Activated T-helper 17 cell treated with anti-CD3 and anti-CD28 coated beads, Interleukin-2, amount 50 U/mL, for 72 hours (primary cell): ENCODE results near the gene SPP2. TPM values are rescaled to one million over a fixed set of nuclear protein-coding genes. Genes with fewer than 3 reads are reported as not detected.

Experiments
- ATAC-seq: fragments of 150-1000 bp; cut with Tn5 transposase; replicated peaks from 2 replicates; pipeline ENCODE4 v1.10.0; 2021; ENCODE audit warnings: mild to moderate bottlenecking, moderate library complexity
- H3K27ac Mint-ChIP-seq: one replicate; pipeline ENCODE4 v1.8.0; 2022; ENCODE audit warnings: mixed read lengths
- H3K27me3 Mint-ChIP-seq: one replicate; pipeline ENCODE4 v1.8.0; 2022; ENCODE audit warnings: mixed read lengths
- H3K36me3 Mint-ChIP-seq: one replicate; pipeline ENCODE4 v1.8.0; 2022; ENCODE audit warnings: low read depth, mild to moderate bottlenecking, mixed read lengths
- H3K4me1 Mint-ChIP-seq: one replicate; pipeline ENCODE4 v1.8.0; 2022; ENCODE audit warnings: mixed read lengths
- H3K4me3 Mint-ChIP-seq: one replicate; pipeline ENCODE4 v1.8.0; 2022; ENCODE audit warnings: mild to moderate bottlenecking, mixed read lengths
- H3K9me3 Mint-ChIP-seq: one replicate; pipeline ENCODE4 v1.8.0; 2022; ENCODE audit warnings: mixed read lengths
- total RNA-seq, 2 donors: library from RNA; stranded (reverse); gene quantifications; one replicate each; pipeline ENCODE4 v1.2.3, GENCODE V29; 2022

SPP2 gene
- total RNA-seq, 2 donors from 2014 or later = not detected

DNA sequence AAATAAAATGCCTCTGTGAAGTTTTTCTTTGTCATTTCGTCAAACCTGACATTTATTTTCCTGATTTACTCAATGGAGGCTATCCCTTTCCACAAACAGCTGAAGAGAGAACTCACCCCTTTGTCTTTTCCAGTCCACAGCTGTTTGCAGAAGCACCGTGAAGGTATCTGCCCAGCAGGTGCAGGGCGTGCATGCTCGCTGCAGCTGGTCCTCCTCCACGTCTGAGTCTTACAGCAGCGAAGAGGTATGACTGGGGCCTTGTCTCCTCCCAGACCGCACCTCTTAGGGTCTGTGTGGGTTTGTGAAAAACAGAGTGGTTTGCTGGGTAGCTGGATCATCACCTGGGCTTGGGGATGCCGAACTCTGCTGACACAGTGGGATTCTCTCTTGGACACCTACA lies 9.7 kb downstream of the SPP2 start:
- H3K27ac Mint-ChIP-seq = no peak overlapping the region
- ATAC-seq = no peak
- H3K4me3 Mint-ChIP-seq = no peak overlapping the region
- no peaks in the 10 kb centered on the region for H3K9me3 Mint-ChIP-seq
- H3K4me1 Mint-ChIP-seq = no peaks in the 10 kb centered on the region
- H3K27me3 Mint-ChIP-seq = no peaks in the 10 kb centered on the region
- H3K36me3 Mint-ChIP-seq = no peaks in the 10 kb centered on the region

DNA sequence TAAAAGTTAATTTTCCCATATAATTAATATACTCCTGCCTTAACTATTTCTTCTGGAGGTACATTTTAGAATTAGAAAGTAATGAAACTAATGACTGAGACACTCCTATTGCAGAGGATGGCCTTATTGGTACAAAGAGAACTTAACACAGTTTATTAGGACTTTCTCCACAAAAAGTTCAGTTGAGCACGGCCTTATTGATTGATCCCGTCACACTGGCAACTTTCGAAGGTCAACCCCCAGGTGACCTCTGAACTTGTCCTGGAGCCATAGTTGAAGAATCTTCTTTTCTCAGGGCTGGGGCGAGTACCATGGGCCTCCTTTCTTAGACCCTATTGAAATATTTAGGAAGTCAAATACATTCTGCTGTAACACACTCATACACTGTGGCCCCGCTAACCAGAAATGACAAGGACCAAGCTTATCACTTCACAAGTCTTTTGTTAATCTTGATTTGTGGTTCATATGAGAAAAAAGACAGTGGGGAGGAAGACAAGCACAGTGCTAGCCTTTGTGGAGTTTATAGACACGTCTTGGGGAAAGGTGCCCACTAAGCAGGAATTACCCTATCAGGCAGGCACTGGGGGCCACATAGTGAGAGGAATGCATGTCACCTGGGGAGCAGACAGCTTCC lies 11.2 kb downstream of the SPP2 start:
- Mint-ChIP-seq H3K27ac (no peak overlapping the region), H3K9me3 (no peaks in the 10 kb centered on the region), H3K36me3 (no peaks in the 10 kb centered on the region), H3K27me3 (no peaks in the 10 kb centered on the region), H3K4me1 (no peaks in the 10 kb centered on the region), H3K4me3 (no peak overlapping the region)
- no peak for ATAC-seq

DNA sequence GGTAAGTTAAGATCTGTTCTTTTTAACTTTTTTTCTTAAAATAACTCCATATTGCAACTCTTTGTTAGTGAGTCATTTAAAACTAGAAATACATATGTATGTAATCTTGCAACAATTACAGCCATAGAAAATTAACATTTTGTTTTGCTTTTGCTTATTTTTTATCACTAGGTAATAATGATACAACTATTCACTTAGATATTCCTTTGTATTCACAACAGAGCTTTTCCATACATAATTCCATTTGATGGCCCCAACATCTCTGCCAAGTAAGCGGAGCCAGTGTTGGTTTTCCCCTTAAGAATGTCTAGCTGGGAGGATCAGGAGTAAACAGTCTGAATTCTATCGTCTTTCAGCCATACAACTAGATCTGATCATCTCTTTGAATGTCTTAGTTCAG lies 16.1 kb downstream of the SPP2 start:
- H3K27me3 Mint-ChIP-seq = no peaks in the 10 kb centered on the region
- peaks cover 9% of the 10 kb centered on the region for H3K9me3 Mint-ChIP-seq
- no peaks in the 10 kb centered on the region for H3K36me3 Mint-ChIP-seq
- H3K4me1 Mint-ChIP-seq = peaks cover under 1% of the 10 kb centered on the region
- H3K4me3 Mint-ChIP-seq = no peak overlapping the region
- no peak overlapping the region for H3K27ac Mint-ChIP-seq
- ATAC-seq = no peak

DNA sequence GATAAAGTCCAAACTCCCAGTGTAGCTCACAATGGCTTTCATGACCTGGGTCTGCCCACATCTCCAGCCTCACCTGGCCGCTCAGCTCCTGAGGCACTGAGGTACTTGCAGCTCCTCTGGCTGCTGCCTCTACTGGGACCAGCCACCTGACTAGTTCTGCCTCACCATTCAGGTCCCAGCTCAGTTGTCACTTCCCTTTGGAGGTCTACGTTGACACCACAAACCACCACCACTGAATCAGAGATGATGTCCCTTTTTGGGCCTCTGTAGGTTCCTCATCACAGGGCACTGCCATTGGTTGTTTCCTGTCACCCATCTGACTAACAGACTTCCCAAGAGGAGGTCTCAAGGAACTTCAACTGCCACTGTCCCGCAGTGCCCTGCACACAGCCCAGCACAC lies 21.2 kb downstream of the SPP2 start:
- Mint-ChIP-seq H3K36me3 (no peaks in the 10 kb centered on the region), H3K27me3 (no peaks in the 10 kb centered on the region), H3K4me3 (no peak overlapping the region), H3K9me3 (peaks cover 9% of the 10 kb centered on the region), H3K4me1 (peaks cover 8% of the 10 kb centered on the region), H3K27ac (no peak overlapping the region)
- peak; percentile 83 for ATAC-seq

DNA sequence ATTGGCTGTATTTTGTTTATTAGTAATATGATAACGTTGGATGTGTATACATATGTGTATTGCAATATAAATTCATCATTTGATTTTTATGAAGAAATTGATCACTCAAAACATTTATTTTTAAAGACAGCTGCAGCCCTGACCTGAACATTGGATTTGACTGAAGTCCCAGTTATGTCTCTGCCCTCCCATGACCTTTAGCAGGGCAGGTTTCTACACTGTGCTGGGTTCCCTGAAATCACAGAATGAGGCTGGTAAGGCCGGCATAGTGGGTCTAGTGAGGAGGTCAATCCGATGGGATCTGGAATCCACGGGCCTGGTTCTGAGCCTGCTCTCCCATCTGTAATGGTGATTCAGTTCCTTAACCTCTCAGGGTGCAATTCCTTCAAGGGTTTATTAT lies 22.0 kb downstream of the SPP2 start:
- Mint-ChIP-seq H3K4me3 (no peak overlapping the region), H3K9me3 (peaks cover 9% of the 10 kb centered on the region), H3K36me3 (no peaks in the 10 kb centered on the region), H3K4me1 (peaks cover 12% of the 10 kb centered on the region), H3K27me3 (no peaks in the 10 kb centered on the region), H3K27ac (no peak overlapping the region)
- ATAC-seq = no peak

DNA sequence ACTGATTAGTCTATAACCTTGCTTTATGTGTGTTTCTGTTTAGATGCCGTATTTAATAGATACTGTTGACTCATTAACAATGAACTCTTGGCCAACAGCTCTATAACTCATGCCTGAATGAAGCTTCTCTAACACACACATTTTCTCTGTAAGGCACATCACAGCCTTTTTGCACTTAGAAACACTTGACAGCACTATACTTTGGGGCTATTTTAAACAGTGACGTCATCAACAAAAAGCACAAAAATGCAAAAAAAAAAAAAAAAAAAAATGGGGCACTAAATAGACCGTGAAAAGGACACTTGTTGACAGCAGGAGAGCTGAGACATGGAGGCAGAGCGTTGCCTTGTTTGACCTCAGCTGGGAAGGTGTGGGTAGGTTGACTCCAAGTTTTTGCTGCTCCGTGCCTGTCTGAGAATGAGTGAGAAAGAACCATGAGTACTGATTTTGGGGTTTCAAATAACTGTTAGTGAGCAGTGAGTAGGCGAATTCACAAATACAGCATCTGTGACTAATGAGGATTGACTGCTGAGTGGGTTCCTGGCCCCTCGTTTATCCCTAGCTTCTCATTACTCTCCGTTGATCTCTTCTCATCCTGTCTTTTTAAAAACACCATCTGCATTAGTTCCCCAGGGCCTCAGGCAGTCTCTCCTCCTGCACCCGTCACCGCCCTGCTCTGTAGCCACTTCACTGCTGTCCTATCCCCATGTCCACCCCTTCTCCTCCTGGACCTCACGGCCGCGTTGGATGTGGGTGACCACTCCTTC lies 24.4 kb downstream of the SPP2 start:
- H3K27ac Mint-ChIP-seq = no peak overlapping the region
- H3K27me3 Mint-ChIP-seq = no peaks in the 10 kb centered on the region
- no peaks in the 10 kb centered on the region for H3K9me3 Mint-ChIP-seq
- no peaks in the 10 kb centered on the region for H3K36me3 Mint-ChIP-seq
- no peak overlapping the region for H3K4me3 Mint-ChIP-seq
- H3K4me1 Mint-ChIP-seq = peaks cover 12% of the 10 kb centered on the region
- ATAC-seq = no peak

DNA sequence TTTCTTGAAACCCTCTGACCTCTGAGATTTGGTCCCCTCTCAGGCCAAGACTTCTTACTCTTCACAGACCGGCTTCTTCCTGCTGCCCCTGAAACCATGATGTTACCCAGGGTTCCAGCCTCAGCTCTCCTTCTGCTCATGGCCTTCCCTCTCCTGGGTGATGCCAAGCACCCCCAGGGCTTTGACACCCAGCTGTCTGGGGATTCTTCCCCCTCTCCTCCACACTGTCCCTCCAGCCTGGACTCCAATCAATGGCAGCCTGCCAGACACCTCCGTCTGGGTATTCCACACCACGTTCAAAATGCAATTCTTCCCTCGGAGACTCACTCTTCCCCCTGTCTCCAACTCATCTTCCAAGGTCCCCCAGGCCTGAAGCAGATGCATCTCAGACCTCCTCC lies 25.0 kb downstream of the SPP2 start:
- peaks cover 12% of the 10 kb centered on the region for H3K4me1 Mint-ChIP-seq
- no peak overlapping the region for H3K27ac Mint-ChIP-seq
- no peak overlapping the region for H3K4me3 Mint-ChIP-seq
- H3K27me3 Mint-ChIP-seq = no peaks in the 10 kb centered on the region
- no peaks in the 10 kb centered on the region for H3K9me3 Mint-ChIP-seq
- no peak for ATAC-seq
- H3K36me3 Mint-ChIP-seq = no peaks in the 10 kb centered on the region

DNA sequence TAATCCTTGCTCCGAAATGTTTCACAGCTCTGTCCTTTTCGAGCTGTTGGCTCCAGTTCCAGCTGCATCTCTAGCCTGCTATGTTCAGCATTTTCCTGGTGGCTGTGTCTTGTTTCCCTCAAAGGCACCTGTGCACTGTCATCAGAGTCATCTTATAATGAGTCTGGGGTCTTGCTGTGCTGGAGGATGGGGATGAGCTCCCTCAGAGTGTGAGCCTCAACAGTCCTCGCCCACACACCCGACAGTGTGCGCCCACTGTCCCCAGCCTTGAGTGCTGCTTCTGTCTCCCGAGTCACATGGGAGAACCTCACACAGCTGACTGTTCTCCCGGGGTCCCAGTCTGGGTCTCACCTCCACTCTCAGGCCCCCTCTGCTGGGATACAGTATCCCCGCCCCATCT lies 25.4 kb downstream of the SPP2 start:
- Mint-ChIP-seq H3K9me3 (no peaks in the 10 kb centered on the region), H3K4me1 (peaks cover 12% of the 10 kb centered on the region), H3K4me3 (no peak overlapping the region), H3K36me3 (no peaks in the 10 kb centered on the region), H3K27ac (no peak overlapping the region), H3K27me3 (no peaks in the 10 kb centered on the region)
- ATAC-seq = no peak

DNA sequence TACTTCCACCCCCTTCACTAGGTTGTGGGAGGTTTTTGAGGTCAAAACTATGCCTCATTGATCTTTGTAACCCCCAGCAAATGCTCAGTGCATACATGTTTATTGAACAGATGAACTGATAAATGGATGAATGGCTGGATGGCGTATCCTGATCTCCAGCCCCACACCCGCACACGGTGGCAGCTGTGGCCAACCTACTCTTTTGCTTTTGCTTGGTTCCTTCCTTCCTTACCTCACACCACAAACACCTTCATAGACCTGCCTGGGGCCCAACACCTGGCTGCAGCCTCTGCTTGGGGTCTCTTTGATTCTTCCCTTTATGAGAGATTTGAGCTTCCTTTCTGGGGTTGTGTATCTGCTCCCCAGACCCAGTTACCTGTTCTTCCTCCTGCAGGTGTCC lies 25.9 kb downstream of the SPP2 start:
- Mint-ChIP-seq H3K36me3 (no peaks in the 10 kb centered on the region), H3K27me3 (no peaks in the 10 kb centered on the region), H3K9me3 (no peaks in the 10 kb centered on the region), H3K4me3 (no peak overlapping the region), H3K4me1 (peaks cover 12% of the 10 kb centered on the region), H3K27ac (peak overlapping the region; percentile 45)
- no peak for ATAC-seq

DNA sequence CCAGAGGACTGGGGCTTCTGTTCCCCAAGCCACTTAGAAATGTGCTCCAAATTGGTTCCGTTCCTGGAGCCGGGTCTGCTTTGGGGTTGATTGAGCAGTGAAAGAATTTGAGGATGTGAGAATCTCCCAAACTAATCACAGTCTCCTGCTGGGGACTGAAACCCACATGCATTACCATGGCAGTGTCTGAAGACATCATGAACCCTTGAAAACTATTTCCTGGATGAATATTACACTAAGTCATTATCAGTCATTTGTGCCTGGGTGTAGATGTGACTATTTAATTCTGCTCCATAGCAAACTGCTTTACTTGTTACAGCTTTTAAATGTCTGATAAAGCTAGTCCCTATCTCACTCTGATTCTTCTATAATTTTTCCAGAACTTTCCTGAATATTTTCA lies 27.6 kb downstream of the SPP2 start:
- no peak for ATAC-seq
- no peaks in the 10 kb centered on the region for H3K27me3 Mint-ChIP-seq

DNA sequence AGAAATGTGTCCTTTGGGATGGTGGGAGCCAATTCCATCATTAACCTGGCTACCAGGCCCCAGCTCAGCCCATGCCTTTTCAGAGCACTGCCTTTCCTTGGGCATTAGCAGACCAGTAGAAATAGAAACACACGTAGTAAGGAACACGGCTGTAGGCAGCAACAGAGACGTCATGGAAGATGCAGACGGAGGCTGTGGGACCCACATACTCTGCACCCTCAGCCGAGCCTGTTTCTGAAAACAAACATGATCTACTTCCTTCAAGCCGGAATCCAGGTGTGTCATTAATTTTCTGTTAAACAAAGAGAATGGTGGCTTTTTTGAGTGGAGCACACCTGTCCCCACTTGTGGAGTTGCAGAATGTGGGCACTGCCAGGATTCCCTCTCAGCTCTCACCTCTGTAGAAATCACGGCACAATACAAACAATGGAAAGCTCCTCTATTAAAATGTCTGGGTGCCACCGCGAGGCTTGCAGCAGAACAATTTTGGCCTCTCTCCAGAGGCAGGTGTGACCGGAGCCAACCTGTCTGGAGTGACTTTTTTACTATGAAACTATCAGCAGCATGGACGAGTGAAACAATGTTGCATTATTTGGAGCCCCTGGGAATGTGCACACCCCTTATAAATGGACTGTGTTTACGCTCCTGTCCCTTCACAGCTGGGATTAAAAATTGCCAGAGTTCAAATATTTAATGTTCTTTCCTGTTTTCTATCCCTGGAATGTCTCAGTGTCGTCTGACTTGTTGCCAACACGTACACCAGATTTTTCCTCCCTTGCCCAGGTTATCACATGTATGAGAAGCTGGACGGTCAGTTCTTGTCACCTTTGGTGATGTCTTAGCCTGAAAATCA lies 31.7 kb downstream of the SPP2 start:
- H3K27me3 Mint-ChIP-seq = peaks cover 7% of the 10 kb centered on the region
- H3K9me3 Mint-ChIP-seq = no peaks in the 10 kb centered on the region
- no peak for ATAC-seq
- no peaks in the 10 kb centered on the region for H3K36me3 Mint-ChIP-seq
- H3K4me3 Mint-ChIP-seq = no peak overlapping the region
- peaks cover 4% of the 10 kb centered on the region for H3K4me1 Mint-ChIP-seq
- H3K27ac Mint-ChIP-seq = no peak overlapping the region

More for the DNA sequence above, 27.6 kb downstream of the SPP2 start:
- Mint-ChIP-seq H3K36me3 (no peaks in the 10 kb centered on the region), H3K27ac (no peak overlapping the region), H3K9me3 (no peaks in the 10 kb centered on the region), H3K4me3 (no peak overlapping the region), H3K4me1 (peaks cover 9% of the 10 kb centered on the region)

DNA sequence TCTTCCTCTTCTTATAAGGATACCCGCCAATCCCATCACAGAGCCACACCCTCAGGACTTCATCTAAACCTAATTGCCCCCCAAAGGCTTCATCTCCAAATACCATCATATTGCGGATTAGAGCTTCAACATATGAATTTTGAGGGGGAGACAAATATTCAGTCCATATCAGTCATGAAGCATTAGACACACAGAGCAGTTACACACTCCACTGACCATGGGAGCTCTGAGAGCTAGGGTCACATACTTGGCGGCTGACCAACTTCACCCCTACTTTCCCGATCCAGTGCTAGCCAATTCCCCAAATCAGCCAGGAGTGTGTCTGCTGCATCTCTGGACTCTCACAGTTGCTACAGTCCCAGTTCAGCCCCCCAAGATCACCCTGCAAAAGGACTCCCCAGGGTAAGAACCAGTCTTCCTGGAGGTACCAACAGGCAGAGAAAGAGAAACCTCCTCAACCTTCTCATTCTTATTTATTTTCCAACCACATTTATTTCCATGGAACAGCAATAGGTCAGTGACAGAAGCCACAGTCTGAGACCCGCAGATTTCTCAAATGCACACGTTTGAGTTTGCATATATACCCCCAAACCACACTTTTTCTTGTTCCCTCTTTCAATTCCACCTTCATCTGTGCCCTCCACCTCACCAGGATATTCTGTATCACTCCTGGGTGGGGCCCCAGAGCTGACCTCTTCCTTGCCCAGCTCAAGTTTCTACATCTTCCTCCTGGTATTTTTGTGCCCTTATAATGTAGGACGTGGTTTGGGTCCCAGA lies 33.3 kb downstream of the SPP2 start:
- no peak overlapping the region for H3K27ac Mint-ChIP-seq
- H3K4me3 Mint-ChIP-seq = no peak overlapping the region
- no peak for ATAC-seq
- H3K36me3 Mint-ChIP-seq = no peaks in the 10 kb centered on the region
- peaks cover 4% of the 10 kb centered on the region for H3K4me1 Mint-ChIP-seq
- H3K9me3 Mint-ChIP-seq = no peaks in the 10 kb centered on the region
- peaks cover 7% of the 10 kb centered on the region for H3K27me3 Mint-ChIP-seq

DNA sequence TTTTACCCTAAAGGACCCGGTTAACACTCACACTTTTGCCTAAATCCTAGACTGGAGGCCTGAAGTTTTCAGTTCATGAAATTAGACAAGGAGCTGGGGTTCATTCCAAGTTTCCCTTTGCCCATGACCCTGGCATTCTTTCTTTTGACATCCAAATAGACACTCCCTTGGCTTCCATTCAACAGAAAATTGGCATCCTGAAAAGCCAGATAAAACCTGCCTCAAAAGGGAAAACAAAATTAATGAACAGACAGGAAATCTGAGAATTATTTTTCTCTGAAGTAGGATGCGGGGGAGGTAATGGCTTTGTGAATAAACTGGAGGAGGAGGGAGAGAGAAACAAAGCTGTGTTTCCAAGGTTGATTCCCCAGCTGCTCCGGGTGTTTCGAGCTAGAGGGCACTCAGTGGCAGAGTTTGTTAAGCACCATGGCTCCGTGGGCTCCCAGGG lies 41.0 kb downstream of the SPP2 start:
- H3K4me3 Mint-ChIP-seq = no peak overlapping the region
- H3K4me1 Mint-ChIP-seq = no peaks in the 10 kb centered on the region
- H3K27me3 Mint-ChIP-seq = no peaks in the 10 kb centered on the region
- H3K27ac Mint-ChIP-seq = no peak overlapping the region
- H3K9me3 Mint-ChIP-seq = no peaks in the 10 kb centered on the region
- no peak for ATAC-seq
- no peaks in the 10 kb centered on the region for H3K36me3 Mint-ChIP-seq

DNA sequence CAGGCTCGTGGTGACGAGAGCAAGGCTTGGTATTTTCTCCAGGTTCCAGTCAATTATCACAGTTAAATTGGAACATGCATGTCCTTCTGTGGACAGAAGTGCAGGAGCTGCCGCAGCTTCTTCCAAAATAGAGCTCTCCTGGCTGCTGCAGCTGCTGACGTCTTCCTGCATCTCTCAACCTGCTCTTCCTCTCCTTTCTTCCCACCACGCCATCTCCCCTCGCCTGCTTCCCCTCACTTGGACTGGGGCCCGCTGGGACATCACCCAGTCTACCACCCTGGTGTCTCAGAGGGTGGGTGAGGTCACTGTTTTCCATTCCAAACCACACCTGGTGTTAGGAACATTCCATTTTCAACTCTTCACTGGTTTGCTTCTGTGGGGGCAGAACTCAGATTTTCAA lies 41.4 kb downstream of the SPP2 start:
- no peak overlapping the region for H3K27ac Mint-ChIP-seq
- no peak overlapping the region for H3K4me3 Mint-ChIP-seq
- ATAC-seq = no peak

More for the DNA sequence above, 41.4 kb downstream of the SPP2 start:
- no peaks in the 10 kb centered on the region for H3K27me3 Mint-ChIP-seq
- H3K9me3 Mint-ChIP-seq = no peaks in the 10 kb centered on the region
- H3K4me1 Mint-ChIP-seq = no peaks in the 10 kb centered on the region
- no peaks in the 10 kb centered on the region for H3K36me3 Mint-ChIP-seq
